ENCODE data around the gene PCDHGB4.
"Not testable (repeated sequence)": the region's sequence is repeated elsewhere in the genome, so short reads cannot be mapped to it uniquely, and the experiment has no call there.

PCDHGB4 gene

GRCh38 chr5:141402553-141403243 is 15.2 kb downstream of the PCDHGB4 start, which contains the start of gene PCDHGA9:
PCDHGA9 (plus strand) TSS chr5:141402778; CDS start chr5:141402953, 175 bp downstream.
- DNase-seq: peak; percentile 15

- no peak for DNase-seq
Observed at GRCh38 chr5:141403387-141403786, 15.9 kb downstream of the PCDHGB4 start.

GRCh38 chr5:141407790-141408505 is 20.4 kb downstream of the PCDHGB4 start, which contains the start of gene PCDHGB6:
PCDHGB6 (plus strand) TSS chr5:141408021; CDS start chr5:141408203, 182 bp downstream.
- peak; percentile 51 for DNase-seq

- no peak for DNase-seq
Observed at GRCh38 chr5:141409598-141410306, 22.3 kb downstream of the PCDHGB4 start.

GRCh38 chr5:141411575-141411974 is 24.1 kb downstream of the PCDHGB4 start:
- DNase-seq: no peak

GRCh38 chr5:141412854-141413539 is 25.5 kb downstream of the PCDHGB4 start, which contains the start of gene PCDHGA10:
PCDHGA10 (plus strand) TSS chr5:141412987; CDS start chr5:141413176, 189 bp downstream.
- peak; percentile 64 for DNase-seq

- no peak for DNase-seq
Observed at GRCh38 chr5:141413540-141414069, 26.1 kb downstream of the PCDHGB4 start.

GRCh38 chr5:141414548-141415274 is 27.2 kb downstream of the PCDHGB4 start:
- DNase-seq: not testable (repeated sequence)

- DNase-seq: not testable (repeated sequence)
Observed at GRCh38 chr5:141415275-141415618, 27.7 kb downstream of the PCDHGB4 start.

- DNase-seq: peak; percentile 66
Observed at GRCh38 chr5:141417494-141418172, 30.1 kb downstream of the PCDHGB4 start, which contains the start of gene PCDHGB7. PCDHGB7 (plus strand) TSS chr5:141417677; CDS start chr5:141417860, 183 bp downstream.

GRCh38 chr5:141419074-141419880 is 31.8 kb downstream of the PCDHGB4 start:
- no peak for DNase-seq

GRCh38 chr5:141420855-141421488 is 33.5 kb downstream of the PCDHGB4 start, which contains the start of gene PCDHGA11:
PCDHGA11 (plus strand) TSS chr5:141421051; CDS start chr5:141421228, 177 bp downstream.
- DNase-seq: peak; percentile 59

GRCh38 chr5:141421489-141421855 is 34.0 kb downstream of the PCDHGB4 start:
- no peak for DNase-seq

GRCh38 chr5:141422742-141423291 is 35.3 kb downstream of the PCDHGB4 start:
- DNase-seq: no peak

- no peak for DNase-seq
Observed at GRCh38 chr5:141427783-141428426, 40.4 kb downstream of the PCDHGB4 start.

GRCh38 chr5:141430332-141431113 is 43.0 kb downstream of the PCDHGB4 start, which contains the start of gene PCDHGA12:
PCDHGA12 (plus strand) TSS chr5:141430507; CDS start chr5:141430760, 253 bp downstream.
- peak; percentile 49 for DNase-seq

GRCh38 chr5:141431286-141431685 is 43.8 kb downstream of the PCDHGB4 start:
- no peak for DNase-seq

GRCh38 chr5:141432308-141432707 is 44.8 kb downstream of the PCDHGB4 start:
- DNase-seq: not testable (repeated sequence)

Measured in activated CD4-positive, alpha-beta T cell treated with anti-CD3 and anti-CD28 coated beads, Interleukin-2, Interleukin-6, amounts not matched to agents 100 ng/mL and 50 ng/mL, durations not matched to agents 16 hours and 8 hours (primary cell).